ENCODE data around the gene MAP2K5. TPM values are rescaled to one million over a fixed set of nuclear protein-coding genes. Genes with fewer than 3 reads are reported as not detected.
"Not testable (repeated sequence)": the region's sequence is repeated elsewhere in the genome, so short reads cannot be mapped to it uniquely, and the experiment has no call there.

The MAP2K5 gene
- polyA plus RNA-seq, 4 donors, result 19.1 to 21.8 (median 21.1) TPM

DNA sequence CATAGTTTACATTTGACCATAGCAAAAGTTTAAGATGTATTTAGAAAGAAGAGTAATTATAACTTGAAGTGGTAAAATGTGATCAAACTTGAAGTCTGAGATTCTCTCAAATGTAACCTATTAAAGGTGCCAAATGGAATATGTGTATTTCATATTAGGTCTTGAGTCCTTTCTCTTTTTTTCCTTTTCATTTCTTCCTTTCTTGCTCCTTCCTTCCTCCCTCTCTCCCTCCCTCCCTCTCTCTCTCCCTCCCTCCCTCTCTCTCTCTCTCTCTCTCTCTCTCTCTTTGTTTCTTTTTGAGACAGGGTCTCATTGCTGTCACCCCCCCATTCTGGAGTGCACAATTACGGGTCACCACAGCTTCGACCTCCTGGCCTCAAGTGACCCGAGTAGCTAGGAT lies 47.7 kb downstream of the MAP2K5 start:
- no peak for DNase-seq (ENCODE audit: low read depth in 4 of 4, low spot score in 3 of 4)

DNA sequence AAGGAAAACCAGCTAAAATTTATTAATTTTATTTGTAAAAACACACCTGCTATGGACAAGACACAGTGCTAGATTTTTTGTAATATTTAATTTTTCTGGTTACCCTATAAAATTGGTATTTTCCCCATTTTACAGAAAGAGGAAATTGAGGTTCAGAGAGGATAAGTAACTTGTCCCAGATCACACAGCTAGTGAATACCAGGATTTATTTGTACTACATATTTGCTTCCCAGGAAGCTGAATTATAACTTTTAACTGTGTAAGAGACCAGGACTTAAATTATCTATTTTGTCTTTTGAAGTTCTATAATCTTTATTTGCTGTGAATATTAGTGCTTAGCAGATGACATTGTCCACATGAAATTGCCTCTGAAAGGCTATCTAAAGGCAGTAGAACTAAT lies 49.7 kb downstream of the MAP2K5 start:
- no peak for DNase-seq (ENCODE audit: low read depth in 4 of 4, low spot score in 3 of 4)

DNA sequence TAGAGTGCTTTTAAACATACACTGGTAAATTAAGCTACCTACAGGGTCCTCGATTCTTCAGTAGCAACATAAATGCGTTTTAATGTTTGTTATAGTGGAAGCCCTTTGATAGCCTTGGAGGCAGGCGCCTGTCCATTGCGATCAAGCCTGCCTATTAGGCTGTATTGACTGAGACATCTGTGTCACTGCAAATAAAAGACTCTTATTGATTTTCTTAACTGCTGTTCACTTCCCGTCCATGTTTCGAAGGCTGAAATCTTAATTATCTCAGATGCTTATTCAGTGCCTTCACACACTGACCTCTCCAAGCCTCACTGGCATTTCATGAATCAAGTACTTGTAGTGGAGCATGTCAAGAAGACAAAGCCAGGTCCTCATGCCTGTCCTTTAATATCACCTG lies 51.1 kb downstream of the MAP2K5 start:
- no peak for DNase-seq (ENCODE audit: low read depth in 4 of 4, low spot score in 3 of 4)

GRCh38 chr15:67594770-67595169 lies 52.3 kb downstream of the MAP2K5 start:
- DNase-seq (ENCODE audit: low read depth in 4 of 4, low spot score in 3 of 4), result no peak

GRCh38 chr15:67595572-67595971 lies 53.1 kb downstream of the MAP2K5 start:
- DNase-seq (ENCODE audit: low read depth in 4 of 4, low spot score in 3 of 4), result no peak

DNA sequence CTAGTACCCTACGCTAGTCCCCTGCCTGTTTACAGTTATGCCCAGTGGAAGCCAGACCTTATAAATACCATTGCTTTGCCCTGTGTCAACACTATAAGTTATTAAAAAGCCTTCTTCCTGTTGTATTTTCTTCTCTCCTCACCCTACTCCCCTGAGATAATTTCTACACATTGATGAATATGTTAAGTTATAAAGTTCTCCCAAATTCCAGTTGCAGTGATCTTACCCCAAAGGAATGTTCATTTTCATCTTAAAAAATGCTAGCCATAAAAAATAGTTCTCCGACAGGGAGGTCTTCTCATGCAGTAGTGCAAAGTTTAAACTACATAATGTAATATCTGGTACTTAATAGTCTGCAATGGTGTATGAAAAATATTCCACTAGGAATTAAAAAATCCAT lies 58.6 kb downstream of the MAP2K5 start:
- no peak for DNase-seq (ENCODE audit: low read depth in 4 of 4, low spot score in 3 of 4)

DNA sequence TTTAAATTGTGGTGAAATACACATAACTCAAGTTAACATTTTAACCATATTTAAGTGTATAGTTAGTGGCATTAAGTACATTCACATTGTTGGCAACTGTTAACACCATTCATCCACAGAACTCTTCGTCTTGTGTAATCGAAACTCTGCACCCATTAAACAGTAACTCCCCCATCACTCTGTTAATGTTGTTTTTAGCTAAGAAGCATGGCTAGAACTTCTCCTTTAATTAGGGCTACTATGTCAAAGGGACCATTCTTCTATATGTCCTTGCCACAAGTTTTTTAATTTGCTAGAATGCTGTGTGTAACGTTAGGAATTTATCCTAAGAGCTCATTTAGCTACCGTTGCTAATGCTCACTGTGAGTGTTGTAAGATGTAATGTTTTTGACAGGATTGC lies 60.6 kb downstream of the MAP2K5 start:
- DNase-seq (ENCODE audit: low read depth in 4 of 4, low spot score in 3 of 4), result no peak

DNA sequence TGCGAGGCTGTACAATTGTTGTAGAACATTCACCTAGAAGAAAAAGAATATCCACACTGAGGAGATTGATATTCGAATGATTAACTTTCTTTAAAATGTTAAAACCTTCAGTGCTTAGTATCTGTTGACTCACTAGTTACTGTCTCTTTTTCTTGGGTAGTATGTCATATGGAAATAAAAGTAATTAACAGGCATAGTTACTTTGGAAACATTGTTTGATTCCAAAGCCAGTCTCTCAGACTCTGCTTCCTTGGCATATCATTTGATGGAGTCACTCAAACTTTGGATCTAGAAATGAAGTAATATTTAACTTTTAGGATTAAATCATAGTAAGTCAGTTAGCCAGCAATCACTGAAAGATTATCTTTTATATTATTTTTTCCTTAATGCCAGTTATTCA lies 63.4 kb downstream of the MAP2K5 start:
- DNase-seq (ENCODE audit: low read depth in 4 of 4, low spot score in 3 of 4), result no peak

GRCh38 chr15:67606742-67607141 lies 64.2 kb downstream of the MAP2K5 start:
- DNase-seq (ENCODE audit: low read depth in 4 of 4, low spot score in 3 of 4), result no peak

- no peak for DNase-seq (ENCODE audit: low read depth in 4 of 4, low spot score in 3 of 4)
Measured at GRCh38 chr15:67607329-67607728, 64.8 kb downstream of the MAP2K5 start.

DNA sequence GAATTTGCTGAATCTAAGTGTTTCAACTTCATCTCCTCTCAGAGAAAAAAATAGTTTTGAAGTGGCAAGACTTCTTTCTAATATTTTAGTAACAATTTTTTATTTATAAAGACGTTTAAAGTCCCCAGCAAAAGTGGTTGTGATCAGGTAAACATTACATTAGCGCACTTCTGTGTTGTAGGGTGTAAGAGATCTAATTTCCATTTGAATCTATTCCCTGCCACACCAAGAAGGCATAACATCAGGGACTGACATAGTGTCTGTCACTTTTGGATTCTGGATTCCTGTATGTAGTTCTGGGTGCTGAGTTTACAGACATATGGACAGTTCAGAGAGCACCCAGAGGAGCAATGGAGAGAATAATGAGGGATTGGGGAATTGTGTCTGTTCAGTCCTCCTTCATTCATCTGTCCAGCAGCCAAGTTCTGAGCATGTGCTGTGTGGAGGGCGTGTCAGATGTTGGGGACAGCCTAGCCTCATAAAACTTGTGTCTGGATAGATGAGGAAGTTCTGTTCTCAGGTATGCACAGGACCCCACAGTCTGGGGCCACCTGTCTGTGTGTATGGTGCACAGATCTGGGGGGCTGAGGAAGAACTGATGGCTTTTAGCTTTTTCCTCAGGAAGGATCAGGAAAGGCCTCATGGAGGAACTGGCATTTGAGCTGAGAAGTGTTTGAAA lies 65.6 kb downstream of the MAP2K5 start:
- DNase-seq (ENCODE audit: low read depth in 4 of 4, low spot score in 3 of 4), result no peak

DNA sequence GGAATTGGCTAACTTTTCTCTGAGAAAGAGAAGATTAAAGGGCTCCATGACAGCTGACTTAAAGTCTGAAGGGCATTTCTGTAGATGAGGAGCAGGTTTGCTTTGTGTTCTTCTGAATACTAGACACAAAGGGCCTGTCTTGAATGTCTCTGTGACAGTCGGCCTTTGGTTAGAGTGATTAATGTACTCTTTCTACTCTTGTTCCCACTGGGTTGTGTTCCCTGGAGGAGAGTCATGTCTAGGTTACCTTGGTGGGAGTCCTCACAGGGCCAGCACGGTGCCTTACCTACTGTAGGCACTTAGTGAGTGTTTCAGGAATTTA lies 66.1 kb downstream of the MAP2K5 start:
- DNase-seq (ENCODE audit: low read depth in 4 of 4, low spot score in 3 of 4), result no peak

DNA sequence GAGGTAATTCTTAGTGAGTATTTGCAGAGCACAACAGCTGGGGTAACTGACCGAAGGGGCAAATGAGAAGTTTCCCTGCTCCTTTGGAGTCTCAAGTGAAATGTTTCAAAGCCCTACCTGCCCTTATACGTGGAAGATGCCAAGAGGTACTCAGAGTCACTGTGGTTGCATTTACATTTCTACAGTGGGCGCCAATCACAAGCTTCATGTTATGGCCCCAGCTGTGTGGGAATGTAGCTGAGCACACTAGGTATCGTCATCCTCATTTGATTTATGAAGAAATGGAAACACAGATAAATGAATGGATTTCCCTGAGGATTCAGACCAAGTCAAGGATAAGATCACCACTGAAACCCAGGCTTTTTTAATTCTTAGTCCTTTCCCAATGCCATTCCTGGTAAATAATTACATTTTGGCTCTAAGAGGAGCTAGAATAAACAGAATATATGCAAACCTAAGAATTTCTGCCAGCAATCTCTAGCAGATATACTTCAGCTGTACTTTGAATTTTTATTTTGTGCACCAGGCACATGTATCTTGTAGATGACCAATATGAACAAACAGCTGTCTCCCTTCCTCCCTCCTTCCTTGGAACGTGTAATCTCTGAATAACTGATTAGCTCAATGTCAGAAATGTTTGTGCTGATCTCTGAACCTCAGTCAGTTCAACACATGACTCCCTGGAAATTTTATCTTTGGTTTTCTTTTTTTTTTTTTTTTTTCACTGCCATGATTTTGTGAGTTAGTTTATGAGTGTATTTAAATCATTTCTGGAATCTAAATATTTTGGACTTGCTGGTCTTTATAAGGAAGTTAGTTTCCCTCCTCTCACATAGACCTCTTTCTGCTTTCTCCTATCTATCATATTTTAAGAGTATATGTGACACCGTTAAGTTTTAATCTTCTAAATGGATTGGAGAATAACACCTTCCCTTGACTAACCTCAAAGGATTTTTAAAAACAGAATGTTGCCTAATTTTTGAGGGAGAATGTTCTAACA lies 69.2 kb downstream of the MAP2K5 start:
- peak in 3 of 4 donors; percentile 10 to 24 (median 22) for DNase-seq (ENCODE audit: low read depth in 4 of 4, low spot score in 3 of 4)

GRCh38 chr15:67613211-67613610 lies 70.7 kb downstream of the MAP2K5 start:
- DNase-seq (ENCODE audit: low read depth in 4 of 4, low spot score in 3 of 4), result no peak

DNA sequence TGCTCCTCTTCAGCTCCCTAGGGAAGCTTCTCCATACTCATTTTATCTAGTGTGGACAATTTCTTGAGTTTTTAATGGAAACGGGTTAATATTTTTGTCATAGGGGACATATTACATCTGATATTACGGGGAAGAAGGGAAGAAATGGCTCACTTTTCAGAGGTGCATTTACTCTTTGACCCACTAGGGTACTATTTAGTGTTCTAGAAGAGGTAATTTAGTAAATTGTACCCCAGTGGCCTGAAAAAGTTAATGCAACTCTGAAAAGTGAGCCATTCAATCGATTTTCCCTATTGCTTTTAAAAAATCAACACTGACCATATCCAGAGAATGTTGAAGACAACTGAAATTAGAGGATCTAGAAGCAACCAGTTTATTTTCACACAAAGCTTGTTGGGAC lies 71.2 kb downstream of the MAP2K5 start:
- DNase-seq (ENCODE audit: low read depth in 4 of 4, low spot score in 3 of 4), result no peak

DNA sequence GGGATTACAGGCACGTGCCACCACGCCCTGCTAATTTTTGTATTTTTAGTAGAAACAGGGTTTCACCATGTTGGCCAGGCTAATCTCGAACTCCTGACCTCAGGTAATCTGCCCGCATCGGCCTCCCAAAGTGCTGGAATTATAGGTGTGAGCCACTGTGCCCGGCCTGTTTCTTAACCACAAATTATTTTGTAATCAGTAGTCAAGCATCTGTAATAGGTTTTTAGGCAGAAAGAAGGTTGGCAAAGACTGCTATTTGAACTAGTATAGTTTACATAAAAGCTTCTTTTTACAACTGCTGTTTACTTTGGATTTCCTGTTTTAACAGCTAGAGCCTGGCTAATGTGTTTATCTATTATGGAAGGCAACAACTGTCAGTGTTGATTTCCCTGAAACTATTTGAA lies 72.6 kb downstream of the MAP2K5 start:
- not testable (repeated sequence) for DNase-seq (ENCODE audit: low read depth in 4 of 4, low spot score in 3 of 4)

DNA sequence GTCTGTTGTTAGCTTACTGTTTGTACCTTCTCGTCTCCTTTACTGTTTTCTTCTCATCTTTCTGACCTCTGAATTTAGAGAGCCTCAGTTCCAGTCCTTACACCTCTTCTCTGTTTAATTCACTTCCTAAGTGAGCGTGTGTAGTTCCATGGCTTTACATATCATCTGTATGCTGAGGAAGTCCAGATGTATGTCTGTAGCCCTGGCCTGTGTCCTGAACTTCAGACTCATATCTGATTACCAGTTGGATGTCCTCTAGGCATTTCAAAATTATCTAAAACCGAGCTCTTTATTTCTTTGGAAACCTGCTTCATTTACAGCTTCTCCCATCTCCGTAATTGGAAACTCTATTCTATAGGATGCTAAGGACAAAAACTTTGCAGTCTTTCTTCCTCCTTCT lies 75.8 kb downstream of the MAP2K5 start:
- DNase-seq (ENCODE audit: low read depth in 4 of 4, low spot score in 3 of 4), result no peak

DNA sequence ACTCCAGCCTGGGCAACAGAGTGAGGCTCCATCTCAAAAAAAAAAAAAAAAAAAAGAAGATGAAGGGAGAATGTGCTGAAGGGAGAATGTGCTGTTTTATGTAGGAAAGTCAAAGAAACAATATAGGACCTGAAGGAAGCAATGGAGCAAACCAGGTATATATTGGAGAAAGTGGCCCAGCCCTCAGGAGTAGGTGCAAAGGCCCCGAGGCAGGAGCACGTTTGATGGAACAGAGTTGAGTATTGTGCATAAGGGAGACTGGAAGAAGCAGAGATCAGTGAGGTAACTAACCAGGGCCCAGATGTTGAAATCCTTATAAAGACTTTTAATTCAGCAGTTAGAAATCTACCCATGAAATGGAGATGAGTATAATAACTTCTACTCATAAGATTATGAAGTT lies 79.6 kb downstream of the MAP2K5 start:
- DNase-seq (ENCODE audit: low read depth in 4 of 4, low spot score in 3 of 4), result no peak

GRCh38 chr15:67632261-67632660 lies 89.8 kb downstream of the MAP2K5 start:
- DNase-seq (ENCODE audit: low read depth in 4 of 4, low spot score in 3 of 4), result no peak

GRCh38 chr15:67635950-67636349 lies 93.4 kb downstream of the MAP2K5 start:
- DNase-seq (ENCODE audit: low read depth in 4 of 4, low spot score in 3 of 4), result not testable (repeated sequence)

DNA sequence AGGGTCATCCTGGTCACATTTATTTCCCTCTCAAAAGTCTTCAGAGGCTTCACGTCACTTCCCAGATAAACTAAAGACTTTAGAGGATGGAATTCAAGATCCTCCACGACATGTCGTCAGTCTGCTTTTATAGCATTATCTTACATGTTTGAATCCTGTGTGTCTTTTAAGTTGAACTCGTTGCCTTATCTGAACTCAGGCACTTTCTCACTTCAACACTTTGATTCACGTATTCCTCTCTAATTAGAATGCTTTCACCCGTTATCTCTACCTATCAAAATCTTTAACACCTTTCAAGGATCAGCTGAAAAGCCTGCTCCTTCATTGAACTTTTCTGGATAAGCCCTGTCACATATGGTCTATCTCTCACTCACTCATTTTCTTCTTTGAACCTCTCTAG lies 97.1 kb downstream of the MAP2K5 start:
- no peak for DNase-seq (ENCODE audit: low read depth in 4 of 4, low spot score in 3 of 4)

- DNase-seq (ENCODE audit: low read depth in 4 of 4, low spot score in 3 of 4), result no peak
Measured at GRCh38 chr15:67641453-67641852, 99.0 kb downstream of the MAP2K5 start.
